ENCODE results near the gene STEAP1B. TPM values are rescaled to one million over a fixed set of nuclear protein-coding genes. Genes with fewer than 3 reads are reported as not detected.
A peak's percentile ranks its signal among the peaks of the same experiment; 100 is the strongest.
"Not testable (repeated sequence)": the region's sequence is repeated elsewhere in the genome, so short reads cannot be mapped to it uniquely, and the experiment has no call there.

STEAP1B gene
- total RNA-seq, 1 donor from 2014 or later = 4.7 TPM

GRCh38 chr7:22501336-22501735, 1.3 kb upstream of the STEAP1B start:
- H3K9me3 ChIP-seq (ENCODE audit: control insufficient read depth in 3 of 3, low read length in 3 of 3); H3K27ac ChIP-seq (ENCODE audit: low read depth, low read length); H3K9ac ChIP-seq (ENCODE audit: low read depth in 1 of 3, low read length in 3 of 3); H3K27me3 ChIP-seq (ENCODE audit: control insufficient read depth in 3 of 3, insufficient read depth in 3 of 3, low read length in 3 of 3); H3K4me1 ChIP-seq (ENCODE audit: control insufficient read depth in 3 of 3, insufficient read depth in 3 of 3, low read length in 3 of 3); H3K4me3 ChIP-seq (ENCODE audit: low read length in 3 of 3); H3K36me3 ChIP-seq (ENCODE audit: control insufficient read depth in 3 of 3, insufficient read depth in 3 of 3, low read length in 3 of 3): not testable (repeated sequence)

DNA sequence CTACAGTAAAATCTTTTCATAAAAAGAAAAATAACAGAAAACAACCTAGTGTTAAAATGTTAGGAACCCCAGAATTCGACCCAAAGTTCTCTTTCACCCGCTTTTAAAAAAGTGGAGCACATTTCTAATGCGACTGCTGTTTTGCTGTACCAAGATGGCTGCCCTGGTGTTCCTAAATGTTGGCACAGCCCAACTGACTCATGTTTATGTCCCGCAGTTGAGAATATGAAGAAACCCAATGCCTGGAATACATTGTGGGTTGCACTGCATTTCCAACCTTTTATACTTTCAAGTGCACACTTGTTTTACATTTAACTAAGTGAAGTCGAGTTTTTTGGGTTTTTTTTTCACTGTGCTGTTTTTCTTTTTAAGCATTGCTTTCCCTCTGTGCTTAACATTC, 944 bp downstream of the STEAP1B start:
- H3K27ac ChIP-seq (ENCODE audit: low read depth, low read length) = no peak overlapping the region
- H3K9me3 ChIP-seq (ENCODE audit: control insufficient read depth in 3 of 3, low read length in 3 of 3) = no peaks in the 10 kb centered on the region
- no peak overlapping the region for H3K9ac ChIP-seq (ENCODE audit: low read depth in 1 of 3, low read length in 3 of 3)
- no peaks in the 10 kb centered on the region for H3K36me3 ChIP-seq (ENCODE audit: control insufficient read depth in 3 of 3, insufficient read depth in 3 of 3, low read length in 3 of 3)
- no peak overlapping the region for H3K4me3 ChIP-seq (ENCODE audit: low read length in 3 of 3)
- no peaks in the 10 kb centered on the region for H3K27me3 ChIP-seq (ENCODE audit: control insufficient read depth in 3 of 3, insufficient read depth in 3 of 3, low read length in 3 of 3)
- H3K4me1 ChIP-seq (ENCODE audit: control insufficient read depth in 3 of 3, insufficient read depth in 3 of 3, low read length in 3 of 3) = peaks cover 0 to 3% (median 0%) of the 10 kb centered on the region in 3 donors

- not testable (repeated sequence) for H3K36me3 ChIP-seq (ENCODE audit: control insufficient read depth in 3 of 3, insufficient read depth in 3 of 3, low read length in 3 of 3); H3K9me3 ChIP-seq (ENCODE audit: control insufficient read depth in 3 of 3, low read length in 3 of 3); H3K27ac ChIP-seq (ENCODE audit: low read depth, low read length); H3K27me3 ChIP-seq (ENCODE audit: control insufficient read depth in 3 of 3, insufficient read depth in 3 of 3, low read length in 3 of 3); H3K4me3 ChIP-seq (ENCODE audit: low read length in 3 of 3); H3K4me1 ChIP-seq (ENCODE audit: control insufficient read depth in 3 of 3, insufficient read depth in 3 of 3, low read length in 3 of 3); H3K9ac ChIP-seq (ENCODE audit: low read depth in 1 of 3, low read length in 3 of 3)
Measured at GRCh38 chr7:22496912-22497311, 3.1 kb downstream of the STEAP1B start.

- H3K4me1 ChIP-seq (ENCODE audit: control insufficient read depth in 3 of 3, insufficient read depth in 3 of 3, low read length in 3 of 3); H3K27me3 ChIP-seq (ENCODE audit: control insufficient read depth in 3 of 3, insufficient read depth in 3 of 3, low read length in 3 of 3); H3K4me3 ChIP-seq (ENCODE audit: low read length in 3 of 3); H3K9ac ChIP-seq (ENCODE audit: low read depth in 1 of 3, low read length in 3 of 3); H3K36me3 ChIP-seq (ENCODE audit: control insufficient read depth in 3 of 3, insufficient read depth in 3 of 3, low read length in 3 of 3); H3K27ac ChIP-seq (ENCODE audit: low read depth, low read length); H3K9me3 ChIP-seq (ENCODE audit: control insufficient read depth in 3 of 3, low read length in 3 of 3): not testable (repeated sequence)
Measured at GRCh38 chr7:22496296-22496888, 3.6 kb downstream of the STEAP1B start.

GRCh38 chr7:22493160-22493925, 6.6 kb downstream of the STEAP1B start:
- not testable (repeated sequence) for H3K9me3 ChIP-seq (ENCODE audit: control insufficient read depth in 3 of 3, low read length in 3 of 3); H3K9ac ChIP-seq (ENCODE audit: low read depth in 1 of 3, low read length in 3 of 3); H3K27ac ChIP-seq (ENCODE audit: low read depth, low read length); H3K27me3 ChIP-seq (ENCODE audit: control insufficient read depth in 3 of 3, insufficient read depth in 3 of 3, low read length in 3 of 3); H3K4me1 ChIP-seq (ENCODE audit: control insufficient read depth in 3 of 3, insufficient read depth in 3 of 3, low read length in 3 of 3); H3K4me3 ChIP-seq (ENCODE audit: low read length in 3 of 3); H3K36me3 ChIP-seq (ENCODE audit: control insufficient read depth in 3 of 3, insufficient read depth in 3 of 3, low read length in 3 of 3)

- Histone ChIP-seq H3K9me3 (ENCODE audit: control insufficient read depth in 3 of 3, low read length in 3 of 3) (no peaks in the 10 kb centered on the region), H3K4me3 (ENCODE audit: low read length in 3 of 3) (no peak overlapping the region), H3K27ac (ENCODE audit: low read depth, low read length) (no peak overlapping the region), H3K4me1 (ENCODE audit: control insufficient read depth in 3 of 3, insufficient read depth in 3 of 3, low read length in 3 of 3) (no peaks in the 10 kb centered on the region), H3K27me3 (ENCODE audit: control insufficient read depth in 3 of 3, insufficient read depth in 3 of 3, low read length in 3 of 3) (no peaks in the 10 kb centered on the region), H3K36me3 (ENCODE audit: control insufficient read depth in 3 of 3, insufficient read depth in 3 of 3, low read length in 3 of 3) (no peaks in the 10 kb centered on the region), H3K9ac (ENCODE audit: low read depth in 1 of 3, low read length in 3 of 3) (no peak overlapping the region)
Measured at GRCh38 chr7:22488643-22489462, 11.1 kb downstream of the STEAP1B start.

- Histone ChIP-seq H3K4me1 (ENCODE audit: control insufficient read depth in 3 of 3, insufficient read depth in 3 of 3, low read length in 3 of 3) (no peaks in the 10 kb centered on the region), H3K27ac (ENCODE audit: low read depth, low read length) (no peak overlapping the region), H3K36me3 (ENCODE audit: control insufficient read depth in 3 of 3, insufficient read depth in 3 of 3, low read length in 3 of 3) (no peaks in the 10 kb centered on the region), H3K4me3 (ENCODE audit: low read length in 3 of 3) (no peak overlapping the region), H3K9ac (ENCODE audit: low read depth in 1 of 3, low read length in 3 of 3) (no peak overlapping the region), H3K9me3 (ENCODE audit: control insufficient read depth in 3 of 3, low read length in 3 of 3) (no peaks in the 10 kb centered on the region), H3K27me3 (ENCODE audit: control insufficient read depth in 3 of 3, insufficient read depth in 3 of 3, low read length in 3 of 3) (no peaks in the 10 kb centered on the region)
Measured at GRCh38 chr7:22487978-22488642, 11.9 kb downstream of the STEAP1B start.

DNA sequence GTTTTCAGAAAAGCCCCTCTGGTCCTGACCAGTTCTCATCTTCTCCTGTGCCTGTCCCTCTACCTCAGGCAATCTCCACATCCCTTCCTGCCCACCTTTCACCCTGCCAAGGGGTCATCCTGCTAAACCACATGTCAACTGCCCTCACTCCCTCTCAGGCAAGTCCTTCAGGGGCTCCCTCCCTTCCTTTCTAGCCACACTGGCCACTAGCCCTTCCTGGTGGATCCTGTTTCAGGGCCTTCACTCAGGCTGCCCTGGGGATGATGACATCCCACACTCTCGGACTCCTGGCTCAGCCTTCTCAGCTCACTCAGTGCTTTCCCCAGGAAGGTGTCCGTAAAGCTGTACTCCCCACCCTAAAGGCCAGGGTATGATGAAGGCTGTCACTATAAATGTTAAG, 13.4 kb downstream of the STEAP1B start:
- Histone ChIP-seq H3K36me3 (ENCODE audit: control insufficient read depth in 3 of 3, insufficient read depth in 3 of 3, low read length in 3 of 3) (no peaks in the 10 kb centered on the region), H3K27me3 (ENCODE audit: control insufficient read depth in 3 of 3, insufficient read depth in 3 of 3, low read length in 3 of 3) (no peaks in the 10 kb centered on the region)

DNA sequence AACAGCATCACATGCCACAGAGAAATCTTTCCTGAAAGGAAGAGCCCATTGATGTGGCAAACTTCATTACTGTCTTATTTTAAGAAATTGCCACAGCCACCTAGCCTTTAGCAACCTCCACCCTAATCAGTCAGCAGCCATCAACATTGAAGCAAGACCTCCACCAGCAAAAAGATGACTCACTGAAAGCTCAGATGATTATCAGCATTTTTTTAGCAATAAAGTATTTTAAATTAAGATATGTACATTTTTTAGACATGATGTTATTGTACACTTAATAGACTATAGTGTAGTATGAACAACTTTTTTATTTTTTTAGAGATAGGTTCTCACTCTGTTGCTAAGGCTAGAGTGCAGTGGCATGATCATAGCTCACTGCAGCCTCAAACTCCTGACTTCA, 14.8 kb downstream of the STEAP1B start:
- peaks cover 0 to 5% (median 2%) of the 10 kb centered on the region in 3 donors for H3K4me1 ChIP-seq (ENCODE audit: control insufficient read depth in 3 of 3, insufficient read depth in 3 of 3, low read length in 3 of 3)
- no peak overlapping the region for H3K27ac ChIP-seq (ENCODE audit: low read depth, low read length)
- H3K27me3 ChIP-seq (ENCODE audit: control insufficient read depth in 3 of 3, insufficient read depth in 3 of 3, low read length in 3 of 3) = no peaks in the 10 kb centered on the region
- no peaks in the 10 kb centered on the region for H3K36me3 ChIP-seq (ENCODE audit: control insufficient read depth in 3 of 3, insufficient read depth in 3 of 3, low read length in 3 of 3)
- H3K4me3 ChIP-seq (ENCODE audit: low read length in 3 of 3) = no peak overlapping the region
- no peaks in the 10 kb centered on the region for H3K9me3 ChIP-seq (ENCODE audit: control insufficient read depth in 3 of 3, low read length in 3 of 3)
- H3K9ac ChIP-seq (ENCODE audit: low read depth in 1 of 3, low read length in 3 of 3) = no peak overlapping the region

More for the DNA sequence above, 13.4 kb downstream of the STEAP1B start:
- no peak overlapping the region for H3K4me3 ChIP-seq (ENCODE audit: low read length in 3 of 3)
- H3K27ac ChIP-seq (ENCODE audit: low read depth, low read length) = no peak overlapping the region
- H3K9me3 ChIP-seq (ENCODE audit: control insufficient read depth in 3 of 3, low read length in 3 of 3) = no peaks in the 10 kb centered on the region
- peak overlapping the region in 1 of 3 donors; percentile 38 for H3K9ac ChIP-seq (ENCODE audit: low read depth in 1 of 3, low read length in 3 of 3)
- H3K4me1 ChIP-seq (ENCODE audit: control insufficient read depth in 3 of 3, insufficient read depth in 3 of 3, low read length in 3 of 3) = peaks cover 0 to 5% (median 2%) of the 10 kb centered on the region in 3 donors

Measured in skeletal muscle tissue (tissue), 4 donors.